Ovary (tissue), 3 donors: ENCODE data around the gene HOMER2.

ENCODE experiments used
- EP300 ChIP-seq: sonication (generic); formaldehyde crosslinking; IDR thresholded peaks from one replicate; pipeline ENCODE4 v1.6.1; 2017; ENCODE audit warnings: antibody characterized with exemption
- POLR2A ChIP-seq: fragments of 450-650 bp; IDR thresholded peaks from one replicate; pipeline ENCODE4 v1.6.1; 2017; ENCODE audit warnings: antibody characterized with exemption, mild to moderate bottlenecking, moderate library complexity
- TF ChIP-seq, protein P1 (sequence below), 3 donors: fragments of 450-650 bp in 2 of 3; fragments of 200-600 bp in 1 of 3; IDR thresholded peaks; one replicate each; pipeline versions ENCODE4 v1.5.1 to v1.8.0; 2016 to 2022; ENCODE audit warnings: antibody characterized with exemption in 3 of 3, mild to moderate bottlenecking in 1 of 3
- donor health status: DM: no; HTN: no; CAD: no.

DNA sequence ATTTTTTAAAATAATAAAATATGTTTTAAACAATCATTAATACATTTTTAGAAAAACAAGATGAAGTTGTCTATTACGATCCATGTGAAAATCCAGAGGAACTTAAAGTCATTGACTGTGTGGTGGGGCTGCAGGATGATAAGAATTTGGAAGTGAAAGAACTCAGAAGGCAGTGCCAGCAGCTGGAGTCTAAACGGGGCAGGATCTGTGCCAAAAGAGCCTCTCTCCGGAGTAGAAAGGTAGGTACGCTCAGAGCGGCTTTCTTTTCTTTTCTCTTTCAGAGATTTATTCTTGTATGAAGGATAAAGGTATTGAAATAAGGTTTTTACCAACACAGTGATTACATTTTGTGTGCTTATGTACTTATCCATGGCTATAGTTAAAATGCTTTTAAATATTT lies 129.5 kb downstream of the HOMER2 start:
- TF ChIP-seq EP300 = no peak
- TF ChIP-seq POLR2A = no peak
- TF ChIP-seq, protein P1, sequence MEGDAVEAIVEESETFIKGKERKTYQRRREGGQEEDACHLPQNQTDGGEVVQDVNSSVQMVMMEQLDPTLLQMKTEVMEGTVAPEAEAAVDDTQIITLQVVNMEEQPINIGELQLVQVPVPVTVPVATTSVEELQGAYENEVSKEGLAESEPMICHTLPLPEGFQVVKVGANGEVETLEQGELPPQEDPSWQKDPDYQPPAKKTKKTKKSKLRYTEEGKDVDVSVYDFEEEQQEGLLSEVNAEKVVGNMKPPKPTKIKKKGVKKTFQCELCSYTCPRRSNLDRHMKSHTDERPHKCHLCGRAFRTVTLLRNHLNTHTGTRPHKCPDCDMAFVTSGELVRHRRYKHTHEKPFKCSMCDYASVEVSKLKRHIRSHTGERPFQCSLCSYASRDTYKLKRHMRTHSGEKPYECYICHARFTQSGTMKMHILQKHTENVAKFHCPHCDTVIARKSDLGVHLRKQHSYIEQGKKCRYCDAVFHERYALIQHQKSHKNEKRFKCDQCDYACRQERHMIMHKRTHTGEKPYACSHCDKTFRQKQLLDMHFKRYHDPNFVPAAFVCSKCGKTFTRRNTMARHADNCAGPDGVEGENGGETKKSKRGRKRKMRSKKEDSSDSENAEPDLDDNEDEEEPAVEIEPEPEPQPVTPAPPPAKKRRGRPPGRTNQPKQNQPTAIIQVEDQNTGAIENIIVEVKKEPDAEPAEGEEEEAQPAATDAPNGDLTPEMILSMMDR (IDR thresholded peaks at IDR 0.05) = no peak
